HepG2 (cell line): ENCODE measurements around the gene NDST1. TPM values are rescaled to one million over a fixed set of nuclear protein-coding genes. Genes with fewer than 3 reads are reported as not detected.
A peak's percentile ranks its signal among the peaks of the same experiment; 100 is the strongest.

Experiments used
- DRAP1 ChIP-seq: IDR thresholded peaks from 2 replicates; pipeline ENCODE4 v1.6.1; 2016; ENCODE audit warnings: missing genetic modification reagents, missing compliant biosample characterization
- EED ChIP-seq: sonication (generic); formaldehyde crosslinking; IDR thresholded peaks from 2 replicates; pipeline ENCODE4 v1.5.0; 2020; ENCODE audit warnings: mild to moderate bottlenecking, missing genetic modification reagents
- GMEB2 ChIP-seq: IDR thresholded peaks from 2 replicates; pipeline ENCODE4 v1.6.1; 2016; ENCODE audit warnings: missing biosample characterization, missing genetic modification reagents, low read depth
- IRF9 ChIP-seq: sonication (generic); formaldehyde crosslinking; IDR thresholded peaks from 2 replicates; pipeline ENCODE4 v1.8.0; 2022; ENCODE audit warnings: missing genetic modification reagents, mild to moderate bottlenecking, borderline replicate concordance
- MED1 ChIP-seq: sonication (generic); formaldehyde crosslinking; IDR thresholded peaks from 2 replicates; pipeline ENCODE4 v1.4.0; 2020; ENCODE audit warnings: missing genetic modification reagents
- ONECUT2 ChIP-seq: sonication (generic); formaldehyde crosslinking; IDR thresholded peaks from 2 replicates; pipeline ENCODE4 v1.4.0; 2020; ENCODE audit warnings: missing genetic modification reagents
- TAF1 ChIP-seq: sonication (generic); formaldehyde crosslinking; IDR thresholded peaks from 2 replicates; pipeline ENCODE4 v1.4.0; 2020; ENCODE audit warnings: missing genetic modification reagents
- TBX3 ChIP-seq: fragments of 450-650 bp; IDR thresholded peaks from 2 replicates; pipeline ENCODE4 v1.6.1; 2017; ENCODE audit warnings: antibody characterized with exemption, mild to moderate bottlenecking, inconsistent platforms, borderline replicate concordance
- TRIM24 ChIP-seq: sonication (generic); formaldehyde crosslinking; IDR thresholded peaks from 2 replicates; pipeline ENCODE4 v1.8.0; 2022; ENCODE audit warnings: mild to moderate bottlenecking, missing genetic modification reagents
- ZNF142 ChIP-seq: sonication (generic); formaldehyde crosslinking; IDR thresholded peaks from 2 replicates; pipeline ENCODE4 v1.4.0; 2020; ENCODE audit warnings: missing genetic modification reagents
- ZNF317 ChIP-seq: sonication (generic); formaldehyde crosslinking; IDR thresholded peaks from 2 replicates; pipeline ENCODE4 v1.5.0; 2020; ENCODE audit warnings: mild to moderate bottlenecking, missing genetic modification reagents
- ZNF362 ChIP-seq: sonication (generic); formaldehyde crosslinking; IDR thresholded peaks from 2 replicates; pipeline ENCODE4 v1.4.0; 2020; ENCODE audit warnings: missing genetic modification reagents, mild to moderate bottlenecking, borderline replicate concordance
- ZNF468 ChIP-seq: sonication (generic); formaldehyde crosslinking; IDR thresholded peaks from 2 replicates; pipeline ENCODE4 v1.8.0; 2022; ENCODE audit warnings: mild to moderate bottlenecking, moderate library complexity, missing genetic modification reagents
- ZNF501 ChIP-seq: sonication (generic); formaldehyde crosslinking; IDR thresholded peaks from 2 replicates; pipeline ENCODE4 v1.5.1; 2020; ENCODE audit warnings: mild to moderate bottlenecking, moderate library complexity, missing genetic modification reagents
- ZNF513 ChIP-seq: sonication (generic); formaldehyde crosslinking; conservative IDR thresholded peaks from 2 replicates; pipeline ENCODE4 v1.5.0; 2020; ENCODE audit warnings: missing genetic modification reagents
- ZNF605 ChIP-seq: sonication (generic); formaldehyde crosslinking; IDR thresholded peaks from 2 replicates; pipeline ENCODE4 v1.8.0; 2022; ENCODE audit warnings: mild to moderate bottlenecking, missing genetic modification reagents
- ZNF670 ChIP-seq: sonication (generic); formaldehyde crosslinking; IDR thresholded peaks from 2 replicates; pipeline ENCODE4 v1.8.0; 2022; ENCODE audit warnings: mild to moderate bottlenecking, missing genetic modification reagents, borderline replicate concordance
- ZNF674 ChIP-seq: sonication (generic); formaldehyde crosslinking; IDR thresholded peaks from 2 replicates; pipeline ENCODE4 v1.5.0; 2020; ENCODE audit warnings: low read depth, mild to moderate bottlenecking, missing genetic modification reagents
- polyA plus RNA-seq, 8 experiments: library from polyadenylated mRNA; depleted of rRNA in 3 of 8; stranded (reverse) in 7 of 8; unstranded in 1 of 8; fragments of >200 nt; fragmentation: Illumina TruSeq in 4 of 8; extraction: Trizol in 4 of 8; gene quantifications; 2 replicates each; pipeline versions ENCODE4 v1.2.1 to v1.2.3, GENCODE V29; 2011 to 2016; ENCODE audit warnings: low read depth in 4 of 8, missing spikeins in 1 of 8, mixed read lengths in 1 of 8; ENCODE audit not compliant: insufficient read depth in 1 of 8
- total RNA-seq, 5 experiments: library from RNA; depleted of rRNA; stranded (reverse); fragments of >200 nt; fragmentation: Illumina TruSeq; extraction: Trizol; gene quantifications; 2 replicates each; pipeline ENCODE4 v1.2.3, GENCODE V29; 2016; ENCODE audit warnings: low read depth in 1 of 5

NDST1 gene
- total and polyA plus RNA-seq, 2 of the 13 experiments (the other 11 are each of a cell fraction or from before 2014, with no cell fraction given): 23.8 to 26.2 TPM

GRCh38 chr5:150542933-150543445 lies 35.1 kb downstream of the NDST1 start (continued):
- TF ChIP-seq IRF9 (CRISPR knock-in tag) (peak; percentile 90), ZNF362 (CRISPR knock-in tag) (peak; percentile 80; the same call in 1 of the 2 replicates), TAF1 (CRISPR knock-in tag) (0 out of 2 replicates have a peak, but pooled peaks have one; percentile 32), ZNF674 (no peak), ZNF670 (CRISPR knock-in tag) (peak; percentile 99), ONECUT2 (CRISPR knock-in tag) (peak; percentile 74; the same call in 1 of the 2 replicates), ZNF142 (CRISPR knock-in tag) (peak; percentile 96), ZNF513 (CRISPR knock-in tag) (no peak), GMEB2 (CRISPR knock-in tag) (0 out of 2 replicates have a peak, but pooled peaks have one; percentile 38), TRIM24 (CRISPR knock-in tag) (peak; percentile 97), ZNF468 (CRISPR knock-in tag) (no peak), ZNF605 (peak; percentile 94), EED (no peak), TBX3 (peak; percentile 86), ZNF317 (peak; percentile 90), DRAP1 (CRISPR knock-in tag) (peak; percentile 76; the same call in 1 of the 2 replicates), ZNF501 (CRISPR knock-in tag) (peak; percentile 96), MED1 (CRISPR knock-in tag) (peak; percentile 100)
